Measurements from ENCODE around the gene ABCC9. TPM values are rescaled to one million over a fixed set of nuclear protein-coding genes. Genes with fewer than 3 reads are reported as not detected.
A peak's percentile ranks its signal among the peaks of the same experiment; 100 is the strongest.

Gene ABCC9
- total RNA-seq, 2 donors from 2014 or later, result 0.22 TPM; not detected in 1

DNA sequence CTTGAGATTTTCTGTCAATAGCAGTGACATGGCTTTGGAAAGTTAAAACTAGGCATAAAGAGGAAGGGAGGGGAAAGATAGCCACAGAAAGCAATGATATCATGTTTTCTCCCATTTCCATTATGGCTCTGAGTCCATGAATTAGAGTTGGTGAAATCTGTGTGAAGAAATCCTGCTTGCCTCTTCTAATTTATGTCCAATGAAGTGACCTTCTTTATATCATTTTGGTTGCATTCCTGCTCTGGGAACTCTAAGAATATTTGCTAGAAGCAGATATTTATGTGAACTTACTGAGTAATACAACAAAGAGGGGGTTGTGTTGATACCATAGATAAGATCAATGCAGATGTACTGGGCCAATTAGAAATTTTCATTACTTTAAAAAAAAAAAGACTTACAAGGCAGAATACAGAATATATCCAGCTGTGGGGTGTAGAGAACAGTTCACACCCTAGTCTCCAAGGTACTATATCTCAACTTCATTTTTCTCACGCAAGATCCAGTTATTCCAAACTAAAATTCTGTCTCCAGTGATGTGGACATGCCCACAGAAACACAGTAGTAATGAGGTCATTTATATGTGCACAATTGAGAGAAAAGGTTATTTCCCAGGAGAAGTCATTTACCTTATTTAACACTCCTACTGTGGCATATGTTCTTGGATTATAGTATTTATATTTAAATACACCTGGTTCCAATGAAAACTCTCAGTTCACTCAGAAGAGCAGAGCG, 115.2 kb downstream of the ABCC9 start:
- Histone ChIP-seq H3K9ac (ENCODE audit: extremely low read depth, low read length, poor library complexity, severe bottlenecking) (no peak overlapping the region), H3K27ac (ENCODE audit: low read depth, low read length) (no peak overlapping the region), H3K27me3 (ENCODE audit: control insufficient read depth, insufficient read depth, low read length, poor library complexity, severe bottlenecking) (no peaks in the 10 kb centered on the region), H3K4me1 (ENCODE audit: control insufficient read depth, insufficient read depth, low read length) (no peaks in the 10 kb centered on the region), H3K4me3 (ENCODE audit: low read length) (no peak overlapping the region), H3K36me3 (ENCODE audit: control insufficient read depth, insufficient read depth, low read length) (no peaks in the 10 kb centered on the region), H3K9me3 (ENCODE audit: control insufficient read depth, low read length) (no peaks in the 10 kb centered on the region)
- Mint-ChIP-seq H3K27me3 (ENCODE audit: insufficient read depth) (no peaks in the 10 kb centered on the region), H3K36me3 (ENCODE audit: low read depth) (no peaks in the 10 kb centered on the region), H3K27ac (no peak overlapping the region), H3K4me3 (no peak overlapping the region), H3K4me1 (no peaks in the 10 kb centered on the region), H3K9me3 (no peaks in the 10 kb centered on the region)
- WGBS, 2 experiments (ENCODE audit: insufficient coverage in 1 of 2, insufficient read length in 1 of 2), result 92% methylated on average over 1 of the region's 2 CpGs; no CpG with 5 or more reads in 1 of the 2 experiments
- TF ChIP-seq, protein P1, sequence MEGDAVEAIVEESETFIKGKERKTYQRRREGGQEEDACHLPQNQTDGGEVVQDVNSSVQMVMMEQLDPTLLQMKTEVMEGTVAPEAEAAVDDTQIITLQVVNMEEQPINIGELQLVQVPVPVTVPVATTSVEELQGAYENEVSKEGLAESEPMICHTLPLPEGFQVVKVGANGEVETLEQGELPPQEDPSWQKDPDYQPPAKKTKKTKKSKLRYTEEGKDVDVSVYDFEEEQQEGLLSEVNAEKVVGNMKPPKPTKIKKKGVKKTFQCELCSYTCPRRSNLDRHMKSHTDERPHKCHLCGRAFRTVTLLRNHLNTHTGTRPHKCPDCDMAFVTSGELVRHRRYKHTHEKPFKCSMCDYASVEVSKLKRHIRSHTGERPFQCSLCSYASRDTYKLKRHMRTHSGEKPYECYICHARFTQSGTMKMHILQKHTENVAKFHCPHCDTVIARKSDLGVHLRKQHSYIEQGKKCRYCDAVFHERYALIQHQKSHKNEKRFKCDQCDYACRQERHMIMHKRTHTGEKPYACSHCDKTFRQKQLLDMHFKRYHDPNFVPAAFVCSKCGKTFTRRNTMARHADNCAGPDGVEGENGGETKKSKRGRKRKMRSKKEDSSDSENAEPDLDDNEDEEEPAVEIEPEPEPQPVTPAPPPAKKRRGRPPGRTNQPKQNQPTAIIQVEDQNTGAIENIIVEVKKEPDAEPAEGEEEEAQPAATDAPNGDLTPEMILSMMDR (conservative IDR thresholded peaks at IDR 0.05), result no peak
- DNase-seq, result no peak

DNA sequence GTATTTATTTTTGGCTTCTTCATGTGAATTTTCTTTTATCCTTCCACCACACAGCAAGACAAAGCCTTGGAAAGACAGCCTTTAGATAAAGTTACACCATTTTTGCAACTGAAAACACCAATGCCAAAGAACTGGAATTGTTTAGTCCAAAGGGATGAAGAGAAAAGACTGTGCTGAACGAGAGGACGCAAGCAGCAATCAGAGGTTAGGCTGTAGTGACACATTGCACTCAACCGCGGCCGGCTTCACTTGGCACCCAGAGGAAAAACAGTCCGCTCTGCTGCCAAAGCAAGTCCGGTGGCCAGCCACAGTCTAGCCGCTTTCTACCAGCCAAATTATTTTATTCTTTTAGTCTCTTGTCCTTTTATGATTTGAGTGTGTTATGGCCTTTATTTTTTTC, 117.6 kb downstream of the ABCC9 start:
- Histone ChIP-seq H3K27ac (ENCODE audit: low read depth, low read length) (no peak overlapping the region), H3K9me3 (ENCODE audit: control insufficient read depth, low read length) (no peaks in the 10 kb centered on the region), H3K4me1 (ENCODE audit: control insufficient read depth, insufficient read depth, low read length) (no peaks in the 10 kb centered on the region), H3K9ac (ENCODE audit: extremely low read depth, low read length, poor library complexity, severe bottlenecking) (no peak overlapping the region), H3K4me3 (ENCODE audit: low read length) (no peak overlapping the region), H3K27me3 (ENCODE audit: control insufficient read depth, insufficient read depth, low read length, poor library complexity, severe bottlenecking) (no peaks in the 10 kb centered on the region), H3K36me3 (ENCODE audit: control insufficient read depth, insufficient read depth, low read length) (no peaks in the 10 kb centered on the region)
- no peaks in the 10 kb centered on the region for H3K4me1 Mint-ChIP-seq
- no peak overlapping the region for H3K4me3 Mint-ChIP-seq
- H3K9me3 Mint-ChIP-seq, result no peaks in the 10 kb centered on the region
- H3K27ac Mint-ChIP-seq, result no peak overlapping the region
- WGBS, 2 experiments (ENCODE audit: insufficient coverage in 1 of 2, insufficient read length in 1 of 2), result 95% methylated on average over 8 of the region's 8 CpGs; no CpG with 5 or more reads in 1 of the 2 experiments
- TF ChIP-seq, protein P1 (conservative IDR thresholded peaks at IDR 0.05), result peak; percentile 27
- no peak for DNase-seq
- no peaks in the 10 kb centered on the region for H3K27me3 Mint-ChIP-seq (ENCODE audit: insufficient read depth)
- no peaks in the 10 kb centered on the region for H3K36me3 Mint-ChIP-seq (ENCODE audit: low read depth)

DNA sequence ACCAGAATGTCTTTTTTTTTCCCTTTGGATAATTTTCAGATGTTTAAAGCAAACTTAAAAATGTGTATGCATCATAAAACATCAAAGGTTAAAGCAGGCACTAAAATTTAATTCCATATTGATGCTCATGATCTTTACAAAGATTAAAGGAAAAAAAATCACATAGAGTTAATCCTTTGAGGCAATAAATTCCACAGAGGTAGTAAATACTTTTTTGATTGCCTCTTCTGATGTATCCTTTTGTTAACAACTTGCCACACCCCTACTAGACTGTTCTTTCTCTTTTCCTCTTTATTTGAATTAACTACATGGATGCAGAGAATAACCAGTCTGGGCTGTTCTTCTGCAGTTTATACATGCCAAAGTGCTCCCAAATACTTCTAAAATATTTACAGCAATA, 121.5 kb downstream of the ABCC9 start:
- TF ChIP-seq, protein P1 (conservative IDR thresholded peaks at IDR 0.05), result no peak
- Mint-ChIP-seq H3K27me3 (ENCODE audit: insufficient read depth) (no peaks in the 10 kb centered on the region), H3K9me3 (no peaks in the 10 kb centered on the region), H3K4me3 (no peak overlapping the region), H3K4me1 (no peaks in the 10 kb centered on the region), H3K36me3 (ENCODE audit: low read depth) (no peaks in the 10 kb centered on the region), H3K27ac (no peak overlapping the region)
- no peaks in the 10 kb centered on the region for H3K4me1 ChIP-seq (ENCODE audit: control insufficient read depth, insufficient read depth, low read length)
- H3K36me3 ChIP-seq (ENCODE audit: control insufficient read depth, insufficient read depth, low read length), result no peaks in the 10 kb centered on the region
- H3K27ac ChIP-seq (ENCODE audit: low read depth, low read length), result no peak overlapping the region
- no peaks in the 10 kb centered on the region for H3K9me3 ChIP-seq (ENCODE audit: control insufficient read depth, low read length)
- no peak overlapping the region for H3K4me3 ChIP-seq (ENCODE audit: low read length)
- no peak overlapping the region for H3K9ac ChIP-seq (ENCODE audit: extremely low read depth, low read length, poor library complexity, severe bottlenecking)
- H3K27me3 ChIP-seq (ENCODE audit: control insufficient read depth, insufficient read depth, low read length, poor library complexity, severe bottlenecking), result no peaks in the 10 kb centered on the region
- DNase-seq, result no peak
